RKO (cell line): ENCODE data around the gene TNPO3.
"Not testable (repeated sequence)": the region's sequence is repeated elsewhere in the genome, so short reads cannot be mapped to it uniquely, and the experiment has no call there.

Experiments
- DNase-seq: peaks from one replicate; pipeline ENCODE4 v3.0.0-alpha.2; 2016; ENCODE audit warnings: low spot score

The TNPO3 gene

GRCh38 chr7:129069021-129069420, 14.1 kb upstream of the TNPO3 start:
- no peak for DNase-seq

GRCh38 chr7:129067943-129068548, 13.1 kb upstream of the TNPO3 start:
- DNase-seq, result no peak

GRCh38 chr7:129067132-129067561, 12.2 kb upstream of the TNPO3 start:
- DNase-seq, result not testable (repeated sequence)

DNA sequence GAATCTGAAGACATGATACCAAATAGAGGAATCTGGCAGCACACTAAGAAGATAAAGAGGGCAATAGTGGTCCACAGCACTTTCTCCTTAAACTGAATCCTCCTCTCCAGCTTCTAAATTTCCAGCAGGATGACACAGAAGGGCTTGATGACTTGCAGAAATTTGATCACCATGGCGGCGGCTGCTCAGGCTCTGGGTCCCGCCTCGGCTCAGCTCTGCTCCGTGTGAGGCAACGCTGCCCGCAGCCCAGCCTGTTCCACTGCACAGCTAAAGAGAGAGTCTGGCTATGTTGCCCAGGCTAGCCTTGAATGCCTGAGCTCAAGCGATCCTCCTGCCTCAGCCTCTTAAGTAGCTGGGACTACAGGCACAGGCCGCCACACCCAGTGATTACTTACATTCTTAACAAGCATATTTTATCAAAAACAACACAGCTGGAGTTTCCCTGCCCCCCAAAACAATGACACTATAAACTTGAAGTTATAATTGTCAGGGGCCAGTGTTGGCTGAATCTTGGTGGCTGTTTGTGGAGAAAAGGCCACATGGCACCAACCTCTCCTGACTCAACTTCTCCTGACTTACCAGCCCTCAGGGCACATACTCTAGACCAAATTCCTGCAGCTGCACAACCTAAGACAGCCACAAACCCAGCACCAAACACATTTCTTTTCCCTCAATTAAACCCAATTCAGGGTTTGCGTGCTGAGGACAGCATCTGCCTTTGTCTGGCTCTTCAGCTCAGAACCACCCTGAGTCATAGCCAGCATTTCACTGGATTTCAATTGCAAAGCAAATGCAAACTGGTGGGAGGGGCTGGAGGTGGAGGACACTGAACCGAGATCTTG, 11.6 kb upstream of the TNPO3 start:
- DNase-seq, result peak; percentile 23

DNA sequence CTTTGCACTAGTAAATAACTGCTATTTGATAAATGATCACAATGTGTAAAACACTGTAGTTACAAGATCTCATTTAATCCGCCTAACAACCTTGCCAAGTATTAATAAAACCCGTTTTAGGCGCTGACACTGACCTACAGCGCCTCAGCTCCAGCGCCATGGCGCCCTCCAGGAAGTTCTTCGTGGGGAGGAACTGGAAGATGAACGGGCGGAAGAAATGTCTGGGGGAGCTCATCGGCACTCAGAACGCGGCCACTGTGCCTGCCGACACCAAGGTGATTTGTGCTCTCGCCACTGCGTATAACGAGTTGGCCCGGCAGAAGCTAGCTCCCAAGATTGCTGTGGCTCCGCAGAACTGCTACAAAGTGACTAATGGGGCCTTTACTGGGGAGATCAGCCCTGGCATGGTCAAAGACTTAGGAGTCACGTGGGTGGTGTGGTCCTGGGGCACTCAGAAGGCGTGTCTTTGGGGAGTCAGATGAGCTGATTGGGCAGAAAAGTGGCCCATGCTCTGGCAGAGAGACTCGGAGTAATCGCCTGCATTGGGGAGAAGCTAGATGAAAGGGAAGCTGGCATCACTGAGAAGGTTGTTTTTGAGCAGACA, 1.1 kb upstream of the TNPO3 start:
- no peak for DNase-seq

GRCh38 chr7:129055294-129055816, 444 bp upstream of the TNPO3 start:
- no peak for DNase-seq

DNA sequence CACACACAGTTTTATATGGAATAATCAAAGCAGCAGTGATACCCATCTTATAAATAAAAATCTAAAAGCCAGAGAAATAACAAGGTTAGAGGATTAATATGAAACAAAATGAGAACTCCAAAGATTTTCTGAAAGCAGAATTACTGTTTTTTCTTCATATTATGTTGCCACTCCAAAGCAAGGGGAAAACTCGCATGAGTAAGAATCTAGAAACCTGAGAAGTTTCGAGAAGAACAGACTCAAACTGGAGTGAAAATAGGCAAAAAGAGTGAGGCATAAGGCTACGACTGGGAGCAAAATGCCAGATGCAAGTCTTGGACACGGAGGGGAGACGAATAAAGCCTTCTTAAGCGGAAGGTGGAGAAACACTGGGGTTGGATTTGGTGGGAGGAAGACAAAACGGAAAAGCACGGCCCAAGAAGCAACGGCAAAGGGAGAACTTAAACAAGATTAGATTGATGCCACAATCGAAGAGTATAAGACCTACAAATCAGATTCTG, 923 bp downstream of the TNPO3 start:
- peak; percentile 67 for DNase-seq

GRCh38 chr7:129052441-129052840, 2.5 kb downstream of the TNPO3 start:
- no peak for DNase-seq

GRCh38 chr7:129051459-129051858, 3.5 kb downstream of the TNPO3 start:
- DNase-seq, result not testable (repeated sequence)

DNA sequence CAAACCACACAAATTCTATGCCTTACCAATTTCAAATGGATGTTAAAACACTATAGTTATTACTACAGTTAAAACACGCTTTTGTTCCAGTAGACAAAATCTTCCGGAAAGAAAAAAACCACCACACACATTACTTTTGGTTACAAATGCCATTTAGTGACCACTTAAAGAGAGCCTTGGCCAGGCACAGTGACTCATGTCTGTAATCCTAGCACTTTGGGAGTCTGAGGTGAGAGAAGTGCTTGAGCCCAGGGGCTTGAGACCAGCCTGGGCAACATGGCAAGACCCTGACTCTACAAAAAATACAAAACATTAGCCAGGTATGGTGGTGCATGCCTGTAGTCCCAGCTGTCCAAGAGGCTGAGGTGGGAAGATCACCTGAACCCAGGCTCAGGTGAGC, 7.2 kb downstream of the TNPO3 start:
- DNase-seq, result no peak

DNA sequence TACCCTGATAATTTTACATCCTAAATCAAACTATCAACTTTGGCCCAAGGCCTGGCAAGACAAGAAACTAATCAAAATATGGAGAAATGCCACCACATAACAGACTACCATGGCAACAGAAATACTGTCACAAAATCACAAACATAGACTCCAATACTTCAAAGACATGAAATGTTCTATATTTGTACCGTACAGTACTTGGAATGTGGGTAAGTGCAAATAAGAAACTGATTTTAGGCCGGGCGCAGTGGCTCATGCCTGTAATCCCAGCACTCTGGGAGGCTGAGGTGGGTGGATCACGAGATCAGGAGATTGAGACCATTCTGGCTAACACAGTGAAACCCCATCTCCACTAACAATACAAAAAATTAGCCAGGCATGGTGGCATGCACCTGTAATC, 9.2 kb downstream of the TNPO3 start:
- DNase-seq, result no peak

GRCh38 chr7:129043012-129043411, 11.9 kb downstream of the TNPO3 start:
- no peak for DNase-seq

- DNase-seq, result no peak
These were observed 13.5 kb downstream of the TNPO3 start for GRCh38 chr7:129041142-129042085.

- not testable (repeated sequence) for DNase-seq
These were observed 16.4 kb downstream of the TNPO3 start for GRCh38 chr7:129038468-129038867.

DNA sequence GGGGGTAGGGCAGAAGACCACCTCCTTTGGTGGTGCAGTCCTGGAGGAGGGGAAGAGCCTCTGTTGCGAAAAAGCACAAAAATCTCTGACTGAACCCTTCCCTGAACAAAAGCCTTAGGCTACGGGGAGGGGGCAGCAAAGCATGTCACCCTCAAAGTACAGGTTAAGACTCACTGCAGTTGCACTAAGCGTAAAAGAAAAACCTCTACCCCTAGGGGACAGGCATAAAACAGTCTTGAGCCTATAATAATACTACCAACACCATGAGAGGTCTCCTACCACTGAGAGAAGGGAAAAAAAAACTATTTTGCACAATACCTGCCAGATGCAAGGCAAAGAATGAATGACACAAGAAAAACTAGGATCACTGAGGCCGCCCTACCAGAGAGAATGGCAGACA, 17.3 kb downstream of the TNPO3 start:
- DNase-seq, result no peak

GRCh38 chr7:129032017-129032416, 22.9 kb downstream of the TNPO3 start:
- no peak for DNase-seq

- no peak for DNase-seq
These were observed 24.5 kb downstream of the TNPO3 start for GRCh38 chr7:129030440-129030839.

DNA sequence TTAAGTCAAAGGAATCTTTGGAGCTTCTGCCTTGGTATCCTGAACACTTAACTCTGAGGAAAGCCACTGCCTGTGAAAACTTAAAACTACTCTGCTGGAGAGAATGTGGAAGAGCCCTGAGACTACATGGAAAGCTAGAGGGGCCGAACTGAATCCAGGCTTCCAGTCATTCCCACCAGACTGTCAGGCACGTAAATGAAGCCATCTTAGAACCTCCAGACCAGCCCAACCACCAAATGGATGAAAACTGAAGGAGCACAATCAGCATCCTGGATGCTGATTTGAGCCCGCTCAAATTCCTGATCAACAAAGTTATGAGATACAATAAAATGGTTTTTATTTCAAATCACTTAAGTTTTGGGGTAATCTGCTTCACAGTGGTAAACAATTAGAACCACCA, 30.8 kb downstream of the TNPO3 start:
- DNase-seq, result no peak

DNA sequence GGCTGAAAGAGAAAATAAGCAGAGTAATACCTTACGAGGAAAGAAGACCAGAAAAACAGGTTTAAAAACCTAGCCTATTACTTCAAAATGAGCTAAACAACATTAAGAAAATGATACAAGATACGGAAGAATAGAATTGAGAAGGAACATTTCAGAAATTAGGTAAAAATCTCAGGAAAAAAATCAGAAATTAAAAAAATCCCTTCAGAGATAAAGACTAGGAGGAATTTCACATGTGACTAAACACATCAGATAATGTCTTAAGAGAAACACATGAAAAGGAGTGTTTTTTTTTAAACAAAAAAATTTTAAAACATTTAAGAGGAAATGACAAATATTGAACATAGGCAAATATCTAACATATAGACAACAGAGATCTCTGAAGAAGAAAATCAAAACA, 33.3 kb downstream of the TNPO3 start:
- DNase-seq, result no peak

DNA sequence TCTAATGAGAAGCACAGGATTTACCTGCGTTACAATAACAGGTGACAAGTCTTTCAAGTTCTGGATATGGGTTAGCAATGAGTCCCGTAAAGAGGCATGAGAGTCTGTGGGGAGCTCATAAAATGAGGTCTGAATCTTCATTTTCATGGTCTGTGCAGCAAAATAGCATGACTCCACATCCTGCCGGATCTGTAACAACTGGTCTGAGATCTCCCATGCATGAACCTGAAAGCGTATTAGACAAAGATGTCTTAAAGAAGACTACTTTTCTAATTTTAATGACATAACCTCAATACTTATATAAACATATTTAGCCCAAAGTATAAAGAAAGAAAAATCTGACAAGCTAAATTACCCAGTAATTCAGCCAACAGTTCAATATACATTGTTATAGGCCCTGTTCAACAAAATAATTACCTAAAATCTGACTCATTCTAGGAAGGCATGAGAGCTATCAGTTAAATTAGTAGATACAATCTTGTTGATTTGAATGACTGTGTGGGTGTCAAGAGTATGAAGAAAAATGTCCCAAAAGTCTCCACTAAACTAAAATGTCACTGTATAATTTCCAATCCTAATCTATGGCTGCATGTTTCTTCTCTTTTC, 36.9 kb downstream of the TNPO3 start:
- DNase-seq, result no peak

DNA sequence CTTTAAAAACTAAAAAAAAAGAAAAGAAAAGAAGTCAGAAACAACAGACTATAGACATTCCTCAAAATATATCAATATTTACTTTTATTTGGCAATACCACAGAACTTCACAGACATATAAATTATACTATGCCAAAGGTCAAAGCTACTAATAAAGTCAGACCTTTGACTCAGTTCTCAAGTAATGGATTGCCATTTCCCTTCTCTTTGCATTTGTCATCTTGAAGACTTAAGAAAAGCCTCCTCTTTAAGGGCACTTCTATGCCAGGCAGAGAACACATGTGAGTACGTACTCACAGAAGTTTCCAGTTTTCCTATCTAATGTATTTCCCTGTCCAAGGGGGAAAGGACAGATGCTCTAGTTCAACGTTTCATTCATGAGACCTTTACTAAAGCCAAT, 37.6 kb downstream of the TNPO3 start:
- DNase-seq, result no peak
